Gastrocnemius medialis (tissue), 4 donors: ENCODE results near the gene DCPS.

Experiments used
- CTCF ChIP-seq, 5 experiments: fragments of 450-650 bp in 3 of 5; fragments of 200-600 bp in 2 of 5; sonication (generic) in 2 of 5; IDR thresholded peaks in 4 of 5; conservative IDR thresholded peaks in 1 of 5; 1 replicate in 4 of 5; 2 replicates in 1 of 5; pipeline ENCODE4 v1.5.1; 2016 to 2019; ENCODE audit warnings: antibody characterized with exemption in 5 of 5, mild to moderate bottlenecking in 3 of 5, moderate library complexity in 3 of 5
- POLR2A ChIP-seq, 2 donors: fragments of 450-650 bp; IDR thresholded peaks; one replicate each; pipeline ENCODE4 v1.6.1; 2017; ENCODE audit warnings: antibody characterized with exemption in 2 of 2, mild to moderate bottlenecking in 2 of 2, moderate library complexity in 2 of 2

DNA sequence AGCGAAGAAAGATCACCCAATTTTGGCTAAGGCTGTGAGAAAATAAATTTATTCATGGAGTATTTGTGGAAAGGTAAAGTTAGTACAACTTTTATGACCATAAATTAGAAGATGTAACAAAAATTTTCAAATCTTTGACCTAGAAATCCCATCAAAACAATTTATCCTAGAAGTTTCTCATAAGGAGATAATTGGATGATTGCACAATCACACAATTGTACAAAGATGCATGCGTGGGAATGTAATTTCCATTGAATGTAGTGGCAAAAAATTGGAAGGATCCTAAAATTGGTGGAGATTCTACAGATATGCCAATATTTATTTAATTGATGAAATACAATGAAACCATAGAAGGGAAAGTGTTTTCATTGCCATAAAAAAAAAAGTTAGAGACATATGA is 46.7 kb upstream of the DCPS start:
- TF ChIP-seq CTCF (IDR thresholded peaks at IDR 0.05 in 4 of 5, conservative IDR thresholded peaks at IDR 0.05 in 1 of 5) (no peak), POLR2A (IDR thresholded peaks at IDR 0.05) (no peak)
